GM13976 (cell line): ENCODE results near the gene ADGRD1.
"Not testable (repeated sequence)": the region's sequence is repeated elsewhere in the genome, so short reads cannot be mapped to it uniquely, and the experiment has no call there.

Source experiments
- DNase-seq: peaks from one replicate; pipeline ENCODE4 v3.0.0; 2012; ENCODE audit warnings: low spot score
- in situ Hi-C: fragments of 300-500 bp; cut with MboI; formaldehyde crosslinking; loops from one replicate; pipeline ENCODE4 v1.12.0; 2022; ENCODE audit warnings: low sequenced_read_pairs, mixed read lengths, inconsistent platforms; ENCODE audit not compliant: unreplicated experiment
- TF ChIP-seq, protein P1 (sequence below): IDR thresholded peaks from 2 replicates; pipeline ENCODE4 v1.5.1; 2012; ENCODE audit warnings: borderline replicate concordance, mild to moderate bottlenecking; ENCODE audit not compliant: insufficient read depth; ENCODE audit errors: extremely low read depth, missing control alignments, control extremely low read depth

The ADGRD1 gene

GRCh38 chr12:130953771-130954543, at the start of gene ADGRD1:
Gene ADGRD1 (plus strand): TSS chr12:130953907. CDS start chr12:130954466, 559 bp downstream.
- in situ Hi-C loops, result no loop called here
- DNase-seq, result peak; percentile 65
- TF ChIP-seq, protein P1, sequence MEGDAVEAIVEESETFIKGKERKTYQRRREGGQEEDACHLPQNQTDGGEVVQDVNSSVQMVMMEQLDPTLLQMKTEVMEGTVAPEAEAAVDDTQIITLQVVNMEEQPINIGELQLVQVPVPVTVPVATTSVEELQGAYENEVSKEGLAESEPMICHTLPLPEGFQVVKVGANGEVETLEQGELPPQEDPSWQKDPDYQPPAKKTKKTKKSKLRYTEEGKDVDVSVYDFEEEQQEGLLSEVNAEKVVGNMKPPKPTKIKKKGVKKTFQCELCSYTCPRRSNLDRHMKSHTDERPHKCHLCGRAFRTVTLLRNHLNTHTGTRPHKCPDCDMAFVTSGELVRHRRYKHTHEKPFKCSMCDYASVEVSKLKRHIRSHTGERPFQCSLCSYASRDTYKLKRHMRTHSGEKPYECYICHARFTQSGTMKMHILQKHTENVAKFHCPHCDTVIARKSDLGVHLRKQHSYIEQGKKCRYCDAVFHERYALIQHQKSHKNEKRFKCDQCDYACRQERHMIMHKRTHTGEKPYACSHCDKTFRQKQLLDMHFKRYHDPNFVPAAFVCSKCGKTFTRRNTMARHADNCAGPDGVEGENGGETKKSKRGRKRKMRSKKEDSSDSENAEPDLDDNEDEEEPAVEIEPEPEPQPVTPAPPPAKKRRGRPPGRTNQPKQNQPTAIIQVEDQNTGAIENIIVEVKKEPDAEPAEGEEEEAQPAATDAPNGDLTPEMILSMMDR, result no peak

GRCh38 chr12:130904064-130904463, 49.6 kb upstream of the ADGRD1 start:
- in situ Hi-C loops, result no loop called here
- no peak for DNase-seq
- TF ChIP-seq, protein P1, result no peak

DNA sequence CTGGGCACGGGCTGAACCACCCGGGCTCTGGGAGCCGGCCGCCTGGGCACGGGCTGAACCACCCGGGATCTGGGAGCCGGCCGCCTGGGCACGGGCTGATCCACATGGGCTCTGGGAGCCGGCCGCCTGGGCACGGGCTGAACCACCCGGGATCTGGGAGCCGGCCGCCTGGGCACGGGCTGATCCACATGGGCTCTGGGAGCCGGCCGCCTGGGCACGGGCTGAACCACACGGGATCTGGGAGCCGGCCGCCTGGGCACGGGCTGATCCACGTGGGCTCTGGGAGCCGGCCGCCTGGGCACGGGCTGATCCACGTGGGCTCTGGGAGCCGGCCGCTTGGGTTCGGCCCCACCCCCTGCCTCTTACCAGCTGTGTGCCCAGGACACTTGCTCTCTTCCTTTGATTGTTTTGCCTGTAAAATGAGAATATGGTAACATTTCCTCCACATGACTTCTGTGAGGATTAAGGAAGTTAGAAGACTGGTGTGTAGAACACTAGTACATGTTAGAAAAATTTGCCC, 48.7 kb upstream of the ADGRD1 start:
- in situ Hi-C loops, result not testable (repeated sequence)

DNA sequence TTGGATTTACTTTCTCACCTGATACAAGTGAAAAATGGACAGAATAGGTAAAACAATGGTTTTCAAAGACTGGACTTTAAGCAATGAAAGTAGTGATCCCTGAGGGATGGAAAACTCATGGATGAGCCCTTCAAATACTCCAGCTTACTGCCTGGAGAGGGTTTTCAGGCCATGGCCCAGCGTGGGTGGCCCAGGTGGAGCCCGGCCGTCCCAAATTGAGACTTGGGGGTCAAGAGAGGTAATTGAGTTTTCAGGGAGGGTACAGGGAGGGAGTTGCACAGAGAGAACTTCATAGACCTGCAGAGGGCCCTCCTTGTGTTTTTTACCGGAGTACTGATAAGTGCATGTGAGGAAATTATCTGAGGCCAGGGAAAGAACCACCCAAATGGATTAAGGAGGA, 44.6 kb upstream of the ADGRD1 start:
- no peak for DNase-seq
- in situ Hi-C loops, result no loop called here
- TF ChIP-seq, protein P1, result no peak

More for the DNA sequence above, 48.7 kb upstream of the ADGRD1 start:
- DNase-seq, result not testable (repeated sequence)

- no peak for DNase-seq
- TF ChIP-seq, protein P1, result no peak
- in situ Hi-C loops, result no loop called here
These were observed 42.5 kb upstream of the ADGRD1 start for GRCh38 chr12:130911193-130911592.

DNA sequence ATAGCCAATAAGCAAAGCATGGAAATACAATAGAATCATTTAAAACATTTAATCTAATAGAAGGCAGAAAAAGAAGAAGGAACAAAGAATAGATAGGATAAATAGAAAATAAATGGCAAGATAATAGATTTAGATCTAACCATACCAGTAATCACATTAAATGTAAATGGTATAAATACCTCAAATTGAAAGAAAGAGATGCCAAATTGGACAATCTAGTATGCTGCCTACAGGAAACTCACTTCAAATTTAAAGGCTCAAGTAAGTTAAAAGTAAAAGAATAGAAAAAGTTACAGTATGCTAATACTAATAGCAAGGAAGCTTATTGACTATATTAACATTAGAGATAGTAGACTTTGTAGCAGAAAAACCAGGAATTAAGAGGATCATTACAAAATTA, 41.8 kb upstream of the ADGRD1 start:
- TF ChIP-seq, protein P1, result no peak
- in situ Hi-C loops, result no loop called here
- DNase-seq, result no peak

DNA sequence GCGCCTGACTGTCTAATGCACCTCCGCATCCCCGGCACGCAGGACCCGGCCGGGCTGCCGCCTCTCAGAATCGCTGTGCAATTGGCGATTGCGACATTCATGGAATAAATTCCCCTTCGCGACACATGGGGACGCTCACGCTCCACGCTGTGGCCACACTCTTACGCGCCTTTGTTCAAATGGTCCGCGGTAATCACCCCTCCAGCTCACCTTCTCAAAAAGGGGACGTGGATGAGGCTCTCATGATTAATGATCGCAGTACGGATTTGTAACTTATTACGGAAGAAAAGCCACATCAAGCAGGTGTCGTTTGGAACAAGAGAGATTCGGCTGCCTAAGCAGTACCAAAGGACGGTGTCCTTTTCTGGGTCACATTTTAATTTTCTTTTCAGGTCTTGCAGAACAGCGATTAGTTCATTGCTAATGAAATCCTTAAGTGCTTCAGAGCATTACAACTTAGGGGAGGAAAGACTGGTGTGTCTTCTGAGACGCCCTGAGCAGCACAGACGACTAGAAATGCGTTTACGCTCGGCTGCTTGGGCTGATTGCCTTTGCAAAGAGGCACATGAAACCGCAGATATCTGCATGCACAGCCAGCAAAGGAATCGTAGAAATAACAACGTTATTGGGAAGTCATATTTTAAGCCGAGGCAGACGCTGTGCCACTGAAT, 37.3 kb upstream of the ADGRD1 start:
- TF ChIP-seq, protein P1, result peak; percentile 86
- peak; percentile 81 for DNase-seq
- in situ Hi-C loops, result no loop called here
